SK-N-MC (cell line): Measurements from ENCODE around the gene PRKG1.

Experiments used
- EZH2 ChIP-seq: fragments of 200-600 bp; sonication (generic); IDR thresholded peaks from one replicate; pipeline ENCODE4 v1.6.1; 2017; ENCODE audit warnings: antibody characterized with exemption
- POLR2AphosphoS5 ChIP-seq: IDR thresholded peaks from 2 replicates; pipeline ENCODE4 v1.6.1; 2012; ENCODE audit warnings: mild to moderate bottlenecking, low read depth, low read length, borderline replicate concordance

GRCh38 chr10:51405580-51406351 is 331.5 kb downstream of the PRKG1 start:
- TF ChIP-seq EZH2 (no peak), POLR2AphosphoS5 (no peak)
